Vagina (tissue), 2 donors: ENCODE data around the gene NELFA. TPM values are rescaled to one million over a fixed set of nuclear protein-coding genes. Genes with fewer than 3 reads are reported as not detected.

Source experiments
- DNase-seq, 2 donors: peaks; one replicate each; pipeline ENCODE4 v3.0.0-alpha.2; 2017; ENCODE audit errors: extremely low spot score in 2 of 2
- H3K27ac ChIP-seq: fragments of 200-600 bp; sonication (generic); one replicate; pipeline ENCODE4 v1.5.1; 2019
- H3K27me3 ChIP-seq: fragments of 200-600 bp; sonication (generic); one replicate; pipeline ENCODE4 v1.5.1; 2019
- H3K36me3 ChIP-seq, 2 donors: fragments of 200-600 bp; sonication (generic); one replicate each; pipeline ENCODE4 v1.5.1; 2017 to 2019
- H3K4me1 ChIP-seq: fragments of 200-600 bp; sonication (generic); one replicate; pipeline ENCODE4 v1.5.1; 2019
- H3K4me3 ChIP-seq, 2 donors: fragments of 200-600 bp; sonication (generic); 1 replicate in 1 of 2; 2 replicates in 1 of 2; pipeline ENCODE4 v1.5.1; 2016 to 2019
- H3K9me3 ChIP-seq: fragments of 200-600 bp; sonication (generic); one replicate; pipeline ENCODE4 v1.5.1; 2019
- POLR2A ChIP-seq, 2 donors: fragments of 450-650 bp; IDR thresholded peaks; one replicate each; pipeline ENCODE4 v1.6.1; 2017; ENCODE audit warnings: antibody characterized with exemption in 2 of 2, mild to moderate bottlenecking in 2 of 2, moderate library complexity in 2 of 2
- POLR2AphosphoS5 ChIP-seq, 2 donors: sonication (generic); formaldehyde crosslinking; IDR thresholded peaks; one replicate each; pipeline ENCODE4 v1.9.0; 2017; ENCODE audit warnings: antibody characterized with exemption in 2 of 2, mild to moderate bottlenecking in 2 of 2, low read depth in 1 of 2; ENCODE audit not compliant: insufficient read depth in 1 of 2
- intact Hi-C: fragments of 100-400 bp; cut with DNase I; formaldehyde crosslinking; loops from one replicate; pipeline ENCODE4 v1.15.1; 2023
- total RNA-seq: library from RNA; depleted of rRNA; stranded (reverse); fragments of >200 nt; gene quantifications from one replicate; pipeline ENCODE4 v1.2.3, GENCODE V29; 2016
- TF ChIP-seq, protein P1 (sequence below), 3 experiments: fragments of 450-650 bp in 2 of 3; fragments of 200-600 bp in 1 of 3; sonication (generic) in 1 of 3; IDR thresholded peaks; one replicate each; pipeline ENCODE4 v1.5.1; 2017 to 2019; ENCODE audit warnings: antibody characterized with exemption in 3 of 3, mild to moderate bottlenecking in 2 of 3, moderate library complexity in 2 of 3

The NELFA gene
- total RNA-seq, 1 donor from 2014 or later = 19.6 TPM

- TF ChIP-seq POLR2A (IDR thresholded peaks at IDR 0.05) = no peak
- no peak for TF ChIP-seq POLR2AphosphoS5 (IDR thresholded peaks at IDR 0.05; ENCODE audit: insufficient read depth in 1 of 2, low read depth in 1 of 2)
- TF ChIP-seq, protein P1, sequence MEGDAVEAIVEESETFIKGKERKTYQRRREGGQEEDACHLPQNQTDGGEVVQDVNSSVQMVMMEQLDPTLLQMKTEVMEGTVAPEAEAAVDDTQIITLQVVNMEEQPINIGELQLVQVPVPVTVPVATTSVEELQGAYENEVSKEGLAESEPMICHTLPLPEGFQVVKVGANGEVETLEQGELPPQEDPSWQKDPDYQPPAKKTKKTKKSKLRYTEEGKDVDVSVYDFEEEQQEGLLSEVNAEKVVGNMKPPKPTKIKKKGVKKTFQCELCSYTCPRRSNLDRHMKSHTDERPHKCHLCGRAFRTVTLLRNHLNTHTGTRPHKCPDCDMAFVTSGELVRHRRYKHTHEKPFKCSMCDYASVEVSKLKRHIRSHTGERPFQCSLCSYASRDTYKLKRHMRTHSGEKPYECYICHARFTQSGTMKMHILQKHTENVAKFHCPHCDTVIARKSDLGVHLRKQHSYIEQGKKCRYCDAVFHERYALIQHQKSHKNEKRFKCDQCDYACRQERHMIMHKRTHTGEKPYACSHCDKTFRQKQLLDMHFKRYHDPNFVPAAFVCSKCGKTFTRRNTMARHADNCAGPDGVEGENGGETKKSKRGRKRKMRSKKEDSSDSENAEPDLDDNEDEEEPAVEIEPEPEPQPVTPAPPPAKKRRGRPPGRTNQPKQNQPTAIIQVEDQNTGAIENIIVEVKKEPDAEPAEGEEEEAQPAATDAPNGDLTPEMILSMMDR (IDR thresholded peaks at IDR 0.05) = no peak
- DNase-seq = no peak
- H3K4me3 ChIP-seq = no peak overlapping the region
- H3K27ac ChIP-seq = no peak overlapping the region
- no peaks in the 10 kb centered on the region for H3K4me1 ChIP-seq
- intact Hi-C loops = no loop called here
- H3K9me3 ChIP-seq = no peaks in the 10 kb centered on the region
- peaks cover 0 to 9% of the 10 kb centered on the region in 2 donors for H3K36me3 ChIP-seq
- H3K27me3 ChIP-seq = no peaks in the 10 kb centered on the region
These were observed 63.5 kb downstream of the NELFA start for GRCh38 chr4:1945124-1945895.

DNA sequence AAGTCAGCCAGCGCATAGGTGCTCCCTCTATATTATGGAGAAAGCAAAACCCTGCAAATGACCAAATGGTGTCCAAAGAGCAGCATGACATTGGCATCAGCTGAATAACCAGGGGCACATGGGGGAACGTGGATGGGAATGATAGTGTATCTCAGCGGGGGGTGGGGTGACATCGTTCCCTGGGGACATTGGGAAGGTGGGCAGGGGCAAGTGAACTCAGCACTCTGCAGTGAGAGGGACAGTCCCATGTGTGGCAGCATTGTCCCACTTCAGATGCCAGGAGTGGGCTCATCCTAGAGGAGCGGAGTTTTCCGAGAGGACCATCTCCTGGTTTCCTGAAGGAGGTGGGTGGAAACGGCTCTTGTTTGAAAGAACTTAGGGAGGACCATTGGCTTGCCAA is 64.8 kb downstream of the NELFA start:
- DNase-seq = no peak
- Histone ChIP-seq H3K27ac (no peak overlapping the region), H3K27me3 (no peaks in the 10 kb centered on the region), H3K9me3 (no peaks in the 10 kb centered on the region), H3K36me3 (peaks cover 0 to 14% of the 10 kb centered on the region in 2 donors), H3K4me1 (no peaks in the 10 kb centered on the region), H3K4me3 (no peak overlapping the region)
- TF ChIP-seq POLR2AphosphoS5 (IDR thresholded peaks at IDR 0.05; ENCODE audit: insufficient read depth in 1 of 2, low read depth in 1 of 2) = no peak
- TF ChIP-seq, protein P1 (IDR thresholded peaks at IDR 0.05) = no peak
- TF ChIP-seq POLR2A (IDR thresholded peaks at IDR 0.05) = no peak
- intact Hi-C loops = no loop called here

- intact Hi-C loops = no loop called here
- Histone ChIP-seq H3K9me3 (no peaks in the 10 kb centered on the region), H3K27me3 (no peaks in the 10 kb centered on the region), H3K27ac (no peak overlapping the region), H3K4me1 (no peaks in the 10 kb centered on the region), H3K36me3 (peaks cover 0 to 14% of the 10 kb centered on the region in 2 donors), H3K4me3 (no peak overlapping the region)
- TF ChIP-seq, protein P1 (IDR thresholded peaks at IDR 0.05) = no peak
- TF ChIP-seq POLR2A (IDR thresholded peaks at IDR 0.05) = no peak
- no peak for TF ChIP-seq POLR2AphosphoS5 (IDR thresholded peaks at IDR 0.05; ENCODE audit: insufficient read depth in 1 of 2, low read depth in 1 of 2)
- no peak for DNase-seq
These were observed 68.2 kb downstream of the NELFA start for GRCh38 chr4:1940566-1940965.

DNA sequence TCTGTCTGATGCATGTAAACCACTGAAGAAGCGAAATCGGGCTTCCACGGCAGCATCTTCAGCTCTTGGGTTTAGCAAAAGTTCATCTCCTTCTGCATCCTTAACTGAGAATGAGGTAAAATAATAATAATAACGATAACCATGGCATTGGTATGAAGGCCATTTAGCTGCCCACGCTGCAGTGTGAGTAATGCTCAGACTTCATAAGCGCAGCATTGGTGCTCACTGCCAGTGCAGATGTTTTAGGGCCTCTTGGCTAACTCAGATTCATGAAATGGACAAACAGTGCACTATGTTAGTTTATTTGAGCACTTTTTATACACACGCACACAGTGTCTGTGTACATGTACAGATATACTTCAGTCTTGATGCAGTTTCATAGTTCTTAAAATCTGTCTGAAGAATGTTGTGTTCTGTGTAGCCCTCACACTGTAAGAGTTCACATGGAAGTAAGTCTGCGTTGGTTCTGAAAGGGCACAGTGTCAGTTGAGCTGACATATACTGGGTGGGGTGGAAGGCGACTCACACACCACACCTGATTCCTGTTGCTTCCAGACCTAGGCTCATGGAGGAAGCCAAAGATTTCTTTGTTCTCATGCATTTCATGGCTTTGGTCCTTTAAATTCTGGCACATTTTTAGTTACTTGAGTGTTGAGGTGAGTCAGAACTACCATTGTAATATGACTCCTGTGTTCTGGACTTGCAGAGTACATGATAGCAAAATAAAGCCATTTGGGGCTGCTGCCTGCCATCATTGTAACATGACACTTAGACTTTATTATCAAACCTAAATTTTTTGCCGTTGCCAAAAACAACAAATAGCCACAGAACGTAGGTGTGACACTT is 68.9 kb downstream of the NELFA start:
- no peaks in the 10 kb centered on the region for H3K27me3 ChIP-seq
- intact Hi-C loops = no loop called here
- no peak overlapping the region for H3K27ac ChIP-seq
- H3K9me3 ChIP-seq = no peaks in the 10 kb centered on the region
- no peak for TF ChIP-seq POLR2AphosphoS5 (IDR thresholded peaks at IDR 0.05; ENCODE audit: insufficient read depth in 1 of 2, low read depth in 1 of 2)
- TF ChIP-seq, protein P1 (IDR thresholded peaks at IDR 0.05) = no peak
- no peak for TF ChIP-seq POLR2A (IDR thresholded peaks at IDR 0.05)
- DNase-seq = no peak
- H3K36me3 ChIP-seq = peaks cover 0 to 20% of the 10 kb centered on the region in 2 donors
- no peaks in the 10 kb centered on the region for H3K4me1 ChIP-seq
- no peak overlapping the region for H3K4me3 ChIP-seq
